CD4-positive, alpha-beta T cell treated with Interleukin-2 at 100 ng/mL for 4 hours (primary cell): ENCODE data around the gene TRIM28.
A peak's percentile ranks its signal among the peaks of the same experiment; 100 is the strongest.

ENCODE experiments used
- DNase-seq: peaks from one replicate; pipeline ENCODE4 v3.0.0-alpha.2; 2020; ENCODE audit warnings: low spot score

Gene TRIM28

GRCh38 chr19:58579473-58580142, 35.7 kb downstream of the TRIM28 start:
- no peak for DNase-seq

- peak; percentile 91 for DNase-seq
Observed at GRCh38 chr19:58581227-58582141, 37.6 kb downstream of the TRIM28 start.

GRCh38 chr19:58582985-58583384, 39.1 kb downstream of the TRIM28 start:
- no peak for DNase-seq

GRCh38 chr19:58584498-58585441, 40.9 kb downstream of the TRIM28 start:
- no peak for DNase-seq

- DNase-seq, result no peak
Observed at GRCh38 chr19:58585442-58586132, 41.7 kb downstream of the TRIM28 start.

GRCh38 chr19:58586133-58586765, 42.4 kb downstream of the TRIM28 start:
- DNase-seq, result no peak
